Lower leg skin (tissue), 4 donors: ENCODE measurements around the gene MMP2. TPM values are rescaled to one million over a fixed set of nuclear protein-coding genes. Genes with fewer than 3 reads are reported as not detected.

Source experiments
- DNase-seq, 2 donors: peaks; one replicate each; pipeline ENCODE4 v3.0.0-alpha.2; 2019; ENCODE audit warnings: low spot score in 2 of 2
- H3K4me3 ChIP-seq: fragments of 200-600 bp; sonication (generic); 2 replicates; pipeline ENCODE4 v1.5.1; 2017; ENCODE audit warnings: mild to moderate bottlenecking, low read depth; ENCODE audit not compliant: poor library complexity, severe bottlenecking
- POLR2A ChIP-seq, 2 donors: fragments of 450-650 bp; IDR thresholded peaks; one replicate each; pipeline ENCODE4 v1.6.1; 2016 to 2017; ENCODE audit warnings: antibody characterized with exemption in 2 of 2, mild to moderate bottlenecking in 1 of 2, moderate library complexity in 1 of 2
- WGBS, 2 donors: methylation state at CpG; one replicate each; pipeline ENCODE4 v1.1.5; 2018; 5-methylcytosine and 5-hydroxymethylcytosine counted together
- intact Hi-C: fragments of 100-400 bp; cut with DNase I; formaldehyde crosslinking; loops from one replicate; pipeline ENCODE4 v1.15.0; 2023; ENCODE audit warnings: low total_unique reads
- total RNA-seq, 4 donors: library from RNA; depleted of rRNA; stranded (reverse); fragments of >200 nt; gene quantifications; one replicate each; pipeline ENCODE4 v1.1.0, GENCODE V29; 2016
- TF ChIP-seq, protein P1 (sequence below), 3 donors: fragments of 450-650 bp; IDR thresholded peaks; one replicate each; pipeline ENCODE4 v1.5.1; 2016; ENCODE audit warnings: antibody characterized with exemption in 3 of 3, mild to moderate bottlenecking in 3 of 3, moderate library complexity in 2 of 3

The MMP2 gene
- total RNA-seq, 4 donors from 2014 or later, result 152 to 516 (median 223) TPM

DNA sequence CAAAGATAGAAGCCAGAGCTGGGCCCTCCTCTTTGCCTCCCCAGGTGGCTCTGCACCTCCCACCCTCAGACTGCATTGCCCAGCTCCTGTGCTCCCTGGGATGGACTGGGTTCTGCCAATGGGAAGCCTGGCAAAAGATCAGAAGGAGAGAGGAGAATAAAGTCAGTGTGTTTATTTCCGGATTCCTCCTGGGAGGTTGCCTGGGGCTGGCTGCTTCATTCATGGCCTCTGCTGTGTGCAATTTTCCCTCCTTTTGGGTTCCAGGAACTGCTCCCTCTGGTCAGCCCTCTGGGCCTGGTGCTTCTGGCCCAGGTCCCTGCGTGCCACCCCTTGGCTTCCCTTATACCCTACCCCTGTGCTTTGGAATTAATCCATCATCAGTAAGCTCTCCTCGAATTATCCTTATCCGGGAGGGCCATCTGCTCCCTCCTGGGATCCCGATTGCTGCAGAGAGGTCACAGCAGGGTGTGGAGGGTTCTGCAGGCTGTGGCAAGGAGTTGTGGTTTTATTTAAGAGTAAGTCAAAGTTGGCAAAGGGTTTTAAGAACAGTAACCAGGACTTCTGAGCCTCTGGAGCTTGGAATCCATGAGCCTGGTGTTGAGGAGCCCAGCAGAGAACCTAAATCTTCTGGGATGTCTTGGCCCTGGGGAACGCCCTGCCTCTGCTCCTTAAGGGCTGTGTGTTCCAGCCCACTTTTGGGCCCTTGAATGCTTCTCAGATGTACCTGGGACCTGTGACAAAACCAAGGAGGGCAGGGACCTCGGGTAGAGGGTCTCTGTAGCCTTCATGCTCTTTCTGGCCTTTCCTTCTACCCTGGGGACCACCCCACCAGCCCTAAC lies 8.2 kb upstream of the MMP2 start:
- intact Hi-C loops, result no loop called here
- DNase-seq, result peak in 1 of 2 donors; percentile 89
- H3K4me3 ChIP-seq, result no peak overlapping the region
- 24 to 34% methylated on average over 7 of the region's 7 CpGs for WGBS, 2 donors
- TF ChIP-seq, protein P1, sequence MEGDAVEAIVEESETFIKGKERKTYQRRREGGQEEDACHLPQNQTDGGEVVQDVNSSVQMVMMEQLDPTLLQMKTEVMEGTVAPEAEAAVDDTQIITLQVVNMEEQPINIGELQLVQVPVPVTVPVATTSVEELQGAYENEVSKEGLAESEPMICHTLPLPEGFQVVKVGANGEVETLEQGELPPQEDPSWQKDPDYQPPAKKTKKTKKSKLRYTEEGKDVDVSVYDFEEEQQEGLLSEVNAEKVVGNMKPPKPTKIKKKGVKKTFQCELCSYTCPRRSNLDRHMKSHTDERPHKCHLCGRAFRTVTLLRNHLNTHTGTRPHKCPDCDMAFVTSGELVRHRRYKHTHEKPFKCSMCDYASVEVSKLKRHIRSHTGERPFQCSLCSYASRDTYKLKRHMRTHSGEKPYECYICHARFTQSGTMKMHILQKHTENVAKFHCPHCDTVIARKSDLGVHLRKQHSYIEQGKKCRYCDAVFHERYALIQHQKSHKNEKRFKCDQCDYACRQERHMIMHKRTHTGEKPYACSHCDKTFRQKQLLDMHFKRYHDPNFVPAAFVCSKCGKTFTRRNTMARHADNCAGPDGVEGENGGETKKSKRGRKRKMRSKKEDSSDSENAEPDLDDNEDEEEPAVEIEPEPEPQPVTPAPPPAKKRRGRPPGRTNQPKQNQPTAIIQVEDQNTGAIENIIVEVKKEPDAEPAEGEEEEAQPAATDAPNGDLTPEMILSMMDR (IDR thresholded peaks at IDR 0.05), result no peak
- TF ChIP-seq POLR2A (IDR thresholded peaks at IDR 0.05), result no peak

DNA sequence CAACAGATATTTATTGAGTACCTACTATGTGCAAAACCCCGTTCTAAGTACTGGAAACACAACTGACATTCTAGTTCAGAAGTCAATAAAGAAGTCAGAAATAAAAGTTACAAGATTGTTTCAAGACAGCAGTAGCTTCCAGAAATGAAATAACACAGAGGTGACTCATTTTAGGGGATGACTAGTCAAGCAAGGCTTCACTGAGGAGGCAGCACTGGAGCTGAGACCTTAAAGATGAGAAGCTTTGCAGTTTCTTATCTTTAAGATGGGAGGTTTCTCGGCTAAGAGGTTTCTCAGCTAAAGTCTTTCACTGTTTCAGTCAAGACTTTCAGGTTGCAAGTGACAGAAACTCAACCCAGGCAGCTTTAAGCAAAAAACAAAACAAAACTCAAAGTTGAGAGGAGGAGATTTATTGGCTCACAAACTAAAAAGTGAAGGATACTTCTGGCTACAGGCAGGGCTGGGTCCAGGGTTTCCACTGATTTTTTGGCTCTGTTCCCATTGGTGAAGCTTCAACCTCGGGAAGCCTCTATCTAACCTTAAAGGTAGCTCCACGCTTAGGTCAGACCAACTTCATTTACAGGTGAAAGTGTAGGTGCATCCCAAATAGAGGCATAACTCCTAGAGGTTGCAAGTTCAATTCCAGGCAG lies 7.4 kb upstream of the MMP2 start:
- DNase-seq, result peak in 1 of 2 donors; percentile 65
- TF ChIP-seq, protein P1 (IDR thresholded peaks at IDR 0.05), result no peak
- no peak for TF ChIP-seq POLR2A (IDR thresholded peaks at IDR 0.05)
- intact Hi-C loops, result no loop called here
- WGBS, 2 donors, result 44 to 49% methylated on average over 4 of the region's 4 CpGs
- H3K4me3 ChIP-seq, result no peak overlapping the region

DNA sequence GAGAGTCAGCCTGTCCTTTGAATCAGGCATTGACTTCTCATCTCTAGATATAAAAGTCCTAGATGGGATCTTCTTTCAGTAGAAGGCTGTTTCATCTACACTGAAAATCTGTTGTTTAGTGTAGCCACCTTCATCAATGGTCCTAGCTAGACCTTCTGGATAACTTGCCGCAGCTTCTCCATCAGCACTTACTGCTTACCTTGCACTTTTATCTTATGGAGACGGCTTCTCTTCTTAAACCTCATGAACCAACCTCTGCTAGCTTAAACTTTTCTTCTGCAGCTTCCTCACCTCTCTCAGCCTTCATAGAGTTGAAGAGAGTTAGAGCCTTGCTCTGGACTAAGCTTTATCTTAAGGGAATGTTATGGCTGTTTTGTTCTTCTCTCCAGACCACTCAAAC lies 5.4 kb upstream of the MMP2 start:
- 94 to 96% methylated on average over 2 of the region's 2 CpGs for WGBS, 2 donors
- no peak for DNase-seq
- H3K4me3 ChIP-seq, result no peak overlapping the region
- intact Hi-C loops, result no loop called here
- TF ChIP-seq, protein P1 (IDR thresholded peaks at IDR 0.05), result no peak
- no peak for TF ChIP-seq POLR2A (IDR thresholded peaks at IDR 0.05)

DNA sequence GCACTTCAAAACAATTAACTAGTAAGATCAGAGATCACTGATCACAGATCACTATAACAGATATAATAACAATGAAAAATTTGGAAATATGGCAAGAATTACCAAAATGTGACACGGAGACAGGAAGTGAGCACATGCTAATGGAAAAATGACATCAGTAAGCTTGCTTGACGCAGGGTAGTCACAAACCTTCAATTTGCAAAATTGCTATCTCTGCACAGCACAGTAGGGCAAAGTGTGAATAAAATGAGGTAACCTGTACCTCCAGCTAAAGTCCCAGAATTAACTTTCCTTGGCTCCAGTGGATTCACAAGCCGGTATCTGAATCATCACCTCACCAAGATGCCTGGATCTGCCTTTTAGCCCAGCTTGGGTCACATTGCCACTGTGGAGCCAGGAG lies 4.2 kb upstream of the MMP2 start:
- intact Hi-C loops, result no loop called here
- no peak for DNase-seq
- no peak overlapping the region for H3K4me3 ChIP-seq
- WGBS, 2 donors, result 76% methylated on average over 3 of the region's 3 CpGs
- TF ChIP-seq, protein P1 (IDR thresholded peaks at IDR 0.05), result no peak
- no peak for TF ChIP-seq POLR2A (IDR thresholded peaks at IDR 0.05)

DNA sequence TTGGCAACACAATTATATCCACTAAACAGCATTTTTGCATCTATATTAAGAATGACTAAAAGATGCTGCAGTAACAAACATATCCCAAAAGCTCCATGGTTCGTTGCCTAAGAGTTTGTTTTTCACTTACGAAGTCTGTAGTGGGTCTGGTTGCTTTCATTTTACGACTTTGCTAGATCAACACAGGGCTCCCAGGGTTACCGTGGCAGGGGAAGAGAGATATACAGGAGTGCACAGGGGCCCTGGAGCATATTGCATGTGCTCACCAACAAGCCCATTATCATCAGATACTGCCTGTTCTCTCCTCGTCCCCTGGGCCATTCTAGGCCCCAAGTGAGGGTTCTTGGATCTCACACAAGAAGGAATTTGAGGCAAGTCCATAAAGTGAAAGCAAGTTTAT lies 3.1 kb upstream of the MMP2 start:
- 49 to 52% methylated on average over 5 of the region's 5 CpGs for WGBS, 2 donors
- H3K4me3 ChIP-seq, result no peak overlapping the region
- intact Hi-C loops, result no loop called here
- DNase-seq, result no peak
- TF ChIP-seq, protein P1 (IDR thresholded peaks at IDR 0.05), result no peak
